Measurements from ENCODE around the gene PRDX5. TPM values are rescaled to one million over a fixed set of nuclear protein-coding genes. Genes with fewer than 3 reads are reported as not detected.

Gene PRDX5
- total and polyA plus RNA-seq, 9 of the 15 experiments (the other 6 are each of a cell fraction or from before 2014, with no cell fraction given) = 40.8 to 327 (median 204) TPM

GRCh38 chr11:64305075-64305690, 12.7 kb upstream of the PRDX5 start, which contains the start of gene ESRRA (continued):
- TF ChIP-seq ZFP91 (CRISPR knock-in tag; IDR thresholded peaks at IDR 0.05) (no peak), MECOM (CRISPR knock-in tag; IDR thresholded peaks at IDR 0.05) (no peak), GABPA (tag; conservative IDR thresholded peaks at IDR 0.05; ENCODE audit: low read depth) (peak; percentile 46), CHD4 (IDR thresholded peaks at IDR 0.05; ENCODE audit: insufficient read depth, insufficient replicate concordance, low read depth, low read length, poor library complexity, severe bottlenecking) (no peak), AFF1 (IDR thresholded peaks at IDR 0.05; ENCODE audit: low read depth in 1 of 2, partially characterized antibody in 2 of 2) (no peak), ESRRA (IDR thresholded peaks at IDR 0.05; ENCODE audit: borderline replicate concordance, low read depth) (no peak)
